Upper lobe of left lung (tissue), 4 donors: ENCODE measurements around the gene RAPGEF2.

Experiments used
- POLR2A ChIP-seq, 4 donors: fragments of 450-650 bp; IDR thresholded peaks; one replicate each; pipeline ENCODE4 v1.5.1; 2016 to 2017; ENCODE audit warnings: antibody characterized with exemption in 4 of 4, mild to moderate bottlenecking in 2 of 4
- TF ChIP-seq, protein P1 (sequence below), 6 experiments: fragments of 450-650 bp in 4 of 6; fragments of 200-600 bp in 2 of 6; sonication (generic) in 2 of 6; IDR thresholded peaks; one replicate each; pipeline ENCODE4 v1.5.1; 2016 to 2019; ENCODE audit warnings: antibody characterized with exemption in 6 of 6

DNA sequence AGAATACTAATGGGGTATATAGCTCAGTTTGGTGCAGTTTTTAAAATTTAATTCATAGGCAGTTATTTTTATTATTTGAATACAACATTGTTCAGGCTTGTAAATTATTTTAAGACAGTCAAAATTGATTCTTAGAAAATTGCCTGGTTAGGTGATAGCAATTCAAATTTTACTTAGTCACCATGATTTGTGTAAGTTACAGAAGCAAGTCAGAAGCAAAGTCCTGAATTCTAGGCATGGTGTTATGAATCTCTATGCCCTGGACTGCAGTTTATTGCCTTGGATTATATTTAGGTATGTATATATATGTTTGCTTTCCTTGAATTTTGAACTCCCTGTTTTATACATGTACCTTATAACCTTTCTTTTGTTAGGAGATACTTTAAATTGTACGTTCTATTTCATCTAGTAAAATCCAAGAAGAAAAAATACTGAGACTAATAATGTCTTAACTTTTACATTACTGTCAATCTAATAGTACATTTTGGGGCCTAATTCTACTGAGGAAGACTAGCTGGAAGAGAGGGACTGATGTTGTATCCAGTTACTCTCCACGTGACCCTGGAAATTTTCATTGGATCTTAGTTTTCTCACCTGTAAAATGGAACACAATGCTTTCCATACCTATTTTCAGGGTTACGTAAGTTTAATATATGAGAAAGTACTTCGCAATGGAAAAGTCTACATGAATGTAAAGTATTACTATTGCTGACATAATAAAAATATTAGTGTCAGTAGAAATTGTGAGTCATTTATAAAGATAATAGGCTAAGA lies 25.1 kb downstream of the RAPGEF2 start:
- TF ChIP-seq, protein P1, sequence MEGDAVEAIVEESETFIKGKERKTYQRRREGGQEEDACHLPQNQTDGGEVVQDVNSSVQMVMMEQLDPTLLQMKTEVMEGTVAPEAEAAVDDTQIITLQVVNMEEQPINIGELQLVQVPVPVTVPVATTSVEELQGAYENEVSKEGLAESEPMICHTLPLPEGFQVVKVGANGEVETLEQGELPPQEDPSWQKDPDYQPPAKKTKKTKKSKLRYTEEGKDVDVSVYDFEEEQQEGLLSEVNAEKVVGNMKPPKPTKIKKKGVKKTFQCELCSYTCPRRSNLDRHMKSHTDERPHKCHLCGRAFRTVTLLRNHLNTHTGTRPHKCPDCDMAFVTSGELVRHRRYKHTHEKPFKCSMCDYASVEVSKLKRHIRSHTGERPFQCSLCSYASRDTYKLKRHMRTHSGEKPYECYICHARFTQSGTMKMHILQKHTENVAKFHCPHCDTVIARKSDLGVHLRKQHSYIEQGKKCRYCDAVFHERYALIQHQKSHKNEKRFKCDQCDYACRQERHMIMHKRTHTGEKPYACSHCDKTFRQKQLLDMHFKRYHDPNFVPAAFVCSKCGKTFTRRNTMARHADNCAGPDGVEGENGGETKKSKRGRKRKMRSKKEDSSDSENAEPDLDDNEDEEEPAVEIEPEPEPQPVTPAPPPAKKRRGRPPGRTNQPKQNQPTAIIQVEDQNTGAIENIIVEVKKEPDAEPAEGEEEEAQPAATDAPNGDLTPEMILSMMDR (IDR thresholded peaks at IDR 0.05) = no peak
- TF ChIP-seq POLR2A (IDR thresholded peaks at IDR 0.05) = no peak
